GM12878 (cell line): ENCODE results near the gene NR2F6. TPM values are rescaled to one million over a fixed set of nuclear protein-coding genes. Genes with fewer than 3 reads are reported as not detected.

Experiments used
- ATAC-seq: fragments of 200-7000 bp; cut with Tn5 transposase; 3 replicates; pipeline ENCODE4 v1.9.1; 2020; ENCODE audit warnings: mild to moderate bottlenecking, moderate library complexity
- BruUV-seq: library from RNA; stranded (reverse); fragments of 400-500 nt; replicated peaks from 2 replicates; lab custom pipeline; 2021; lab: Mats Ljungman, UMichigan
- CTCF ChIA-PET: fragments of 300-600 bp; sonication (Branson Sonifier 250); formaldehyde crosslinking; extraction: SDS; loops from one replicate; lab custom pipeline; 2021; ENCODE audit warnings: inconsistent platforms; lab: Yijun Ruan, JAX
- POLR2A ChIA-PET: fragments of 350-600 bp; formaldehyde crosslinking; extraction: SDS; loops from one replicate; lab custom pipeline; 2021; ENCODE audit warnings: inconsistent platforms; lab: Charles Lee
- RAD21 ChIA-PET: fragments of 300-600 bp; sonication (Branson Sonifier 250); formaldehyde crosslinking; loops from one replicate; lab custom pipeline; 2023; ENCODE audit warnings: antibody characterized with exemption; ENCODE audit not compliant: unreplicated experiment; lab: Charles Lee
- SMC1A ChIA-PET: fragments of 300-600 bp; sonication (Branson Sonifier 250); formaldehyde crosslinking; loops from one replicate; lab custom pipeline; 2023; ENCODE audit not compliant: unreplicated experiment, uncharacterized antibody; lab: Charles Lee
- DNase-seq: peaks from one replicate; pipeline ENCODE4 v3.0.0-alpha.2; 2011; ENCODE audit warnings: low read depth, low spot score
- FAIRE-seq: peaks from 3 replicates; lab custom pipeline; 2011; peaks lifted over from hg19 to GRCh38; lab: Jason Lieb, UNC
- H2AFZ ChIP-seq: 2 replicates; pipeline ENCODE4 v1.6.0; 2011; ENCODE audit warnings: low read depth, low read length, control low read depth; ENCODE audit not compliant: control insufficient read depth
- H3K27ac ChIP-seq: 2 replicates; pipeline ENCODE4 v1.5.1; 2011; ENCODE audit warnings: control low read depth; ENCODE audit not compliant: control insufficient read depth, insufficient read depth
- H3K27me3 ChIP-seq, 2 experiments: replicated peaks in 1 of 2; 2 replicates each; pipeline versions ENCODE4 v1.6.0 to v1.6.1; 2011; ENCODE audit warnings: low read length in 1 of 2; ENCODE audit not compliant: control insufficient read depth in 2 of 2, insufficient read depth in 2 of 2
- H3K36me3 ChIP-seq, 2 experiments: 2 replicates each; pipeline ENCODE4 v1.5.1; 2011; ENCODE audit warnings: low read length in 1 of 2; ENCODE audit not compliant: control insufficient read depth in 2 of 2, insufficient read depth in 2 of 2
- H3K4me1 ChIP-seq: 2 replicates; pipeline ENCODE4 v1.6.1; 2011; ENCODE audit warnings: mild to moderate bottlenecking, low read length, moderate library complexity, mixed read lengths; ENCODE audit not compliant: control insufficient read depth, insufficient read depth
- H3K4me2 ChIP-seq: 2 replicates; pipeline ENCODE4 v1.6.0; 2011; ENCODE audit warnings: control low read depth; ENCODE audit not compliant: control insufficient read depth, insufficient read depth
- H3K4me3 ChIP-seq: fragments of 200-600 bp; sonication (generic); 2 replicates; pipeline ENCODE4 v1.5.1; 2016
- H3K79me2 ChIP-seq: 2 replicates; pipeline ENCODE4 v1.6.0; 2011; ENCODE audit warnings: low read length; ENCODE audit not compliant: control insufficient read depth, insufficient read depth
- H3K9ac ChIP-seq: 2 replicates; pipeline ENCODE4 v1.8.0; 2011; ENCODE audit warnings: low read length, control low read depth, mixed read lengths; ENCODE audit not compliant: control insufficient read depth, insufficient read depth
- H3K9me3 ChIP-seq: replicated peaks from 3 replicates; pipeline ENCODE4 v1.5.1; 2011; ENCODE audit warnings: mild to moderate bottlenecking, low read length; ENCODE audit not compliant: control insufficient read depth, insufficient read depth
- H4K20me1 ChIP-seq: 2 replicates; pipeline ENCODE4 v1.6.0; 2011; ENCODE audit not compliant: control insufficient read depth, insufficient read depth
- EP300 ChIP-seq, 2 experiments: fragments of 150-350 bp in 1 of 2; IDR thresholded peaks; 2 replicates each; pipeline ENCODE4 v1.6.1; 2011 to 2012; ENCODE audit warnings: low read depth in 2 of 2, low read length in 2 of 2, borderline replicate concordance in 1 of 2, improper control_type of control experiment in 1 of 2, inconsistent platforms in 1 of 2; ENCODE audit not compliant: control insufficient read depth in 1 of 2
- FOXM1 ChIP-seq: IDR thresholded peaks from 2 replicates; pipeline ENCODE4 v1.6.1; 2012; ENCODE audit warnings: low read depth, mild to moderate bottlenecking, inconsistent platforms, low read length, moderate library complexity
- JUNB ChIP-seq: IDR thresholded peaks from 2 replicates; pipeline ENCODE4 v1.6.1; 2016; ENCODE audit warnings: antibody characterized with exemption, mild to moderate bottlenecking
- KAT2A ChIP-seq: conservative IDR thresholded peaks from 2 replicates; pipeline ENCODE4 v1.6.1; 2011; ENCODE audit warnings: low read depth, low read length; ENCODE audit not compliant: control insufficient read depth
- NFYA ChIP-seq: IDR thresholded peaks from 2 replicates; pipeline ENCODE4 v1.6.1; 2011; ENCODE audit warnings: low read depth, mild to moderate bottlenecking, low read length, improper control_type of control experiment, borderline replicate concordance
- SIX5 ChIP-seq: IDR thresholded peaks from 2 replicates; pipeline ENCODE4 v1.6.1; 2011; ENCODE audit warnings: mild to moderate bottlenecking, low read depth, low read length, moderate library complexity; ENCODE audit not compliant: severe bottlenecking
- ZNF207 ChIP-seq: fragments of 450-650 bp; IDR thresholded peaks from 2 replicates; pipeline ENCODE4 v1.6.1; 2014; ENCODE audit warnings: antibody characterized with exemption, mild to moderate bottlenecking, borderline replicate concordance
- WGBS: methylation state at CpG from one replicate; pipeline ENCODE4 v1.1.6; 2016; ENCODE audit warnings: low lambda C conversion rate; ENCODE audit not compliant: insufficient replicate concordance, insufficient coverage; ENCODE audit errors: missing lambda C conversion rate; 5-methylcytosine and 5-hydroxymethylcytosine counted together
- in situ Hi-C: fragments of 300-500 bp; cut with MboI; formaldehyde crosslinking; loops from 9 replicates; pipeline ENCODE4 v1.14.3; 2018; ENCODE audit warnings: mixed read lengths
- intact Hi-C: fragments of 100-400 bp; cut with micrococcal nuclease; formaldehyde crosslinking; loops from one replicate; pipeline ENCODE4 v1.14.2; 2022; ENCODE audit not compliant: unreplicated experiment
- polyA plus RNA-seq, 11 experiments: library from polyadenylated mRNA; depleted of rRNA in 4 of 11; unstranded in 6 of 11; stranded (reverse) in 5 of 11; fragments of >200 nt; fragmentation: Nextera tagmentation in 4 of 11; fragmentation: Illumina TruSeq in 1 of 11; extraction: Ambion mirVana in 4 of 11; extraction: Trizol in 1 of 11; gene quantifications; 1 replicate in 1 of 11; 2 replicates in 10 of 11; pipeline versions ENCODE4 v1.2.1 to v1.2.3, GENCODE V29; 2011 to 2016; ENCODE audit warnings: inconsistent platforms in 2 of 11, missing spikeins in 2 of 11, low read depth in 1 of 11
- total RNA-seq, 4 experiments: library from RNA; depleted of rRNA in 3 of 4; stranded (reverse); fragments of >200 nt in 3 of 4; fragmentation: Illumina TruSeq in 1 of 4; extraction: Trizol in 1 of 4; gene quantifications; 2 replicates each; pipeline versions ENCODE4 v1.2.1 to v1.2.3, GENCODE V29; 2013 to 2021
- TF ChIP-seq, protein P1 (sequence below), 3 experiments: IDR thresholded peaks in 2 of 3; conservative IDR thresholded peaks in 1 of 3; 2 replicates each; pipeline ENCODE4 v1.5.1; 2011; ENCODE audit warnings: low read depth in 3 of 3, low read length in 3 of 3, mild to moderate bottlenecking in 3 of 3, control low read depth in 2 of 3, moderate library complexity in 2 of 3, inconsistent platforms in 1 of 3, mixed read lengths in 1 of 3; ENCODE audit not compliant: control insufficient read depth in 2 of 3, insufficient read depth in 1 of 3; ENCODE audit errors: extremely low read depth in 1 of 3
- TF ChIP-seq, protein P2 (sequence below): fragments of 450-650 bp; IDR thresholded peaks from 2 replicates; pipeline ENCODE4 v1.6.1; 2017; ENCODE audit warnings: mild to moderate bottlenecking, moderate library complexity
- TF ChIP-seq, protein P3 (sequence below): fragments of 450-650 bp; formaldehyde crosslinking; IDR thresholded peaks from 2 replicates; pipeline ENCODE4 v1.4.0; 2020; ENCODE audit warnings: mild to moderate bottlenecking, moderate library complexity
- TF ChIP-seq, protein P4 (sequence below): fragments of 450-650 bp; conservative IDR thresholded peaks from 2 replicates; pipeline ENCODE4 v1.6.1; 2017; ENCODE audit warnings: mild to moderate bottlenecking, moderate library complexity

NR2F6 gene
- total and polyA plus RNA-seq, 10 of the 15 experiments (the other 5 are each of a cell fraction or from before 2014, with no cell fraction given), result 0.18 to 15.5 (median 6.1) TPM

DNA sequence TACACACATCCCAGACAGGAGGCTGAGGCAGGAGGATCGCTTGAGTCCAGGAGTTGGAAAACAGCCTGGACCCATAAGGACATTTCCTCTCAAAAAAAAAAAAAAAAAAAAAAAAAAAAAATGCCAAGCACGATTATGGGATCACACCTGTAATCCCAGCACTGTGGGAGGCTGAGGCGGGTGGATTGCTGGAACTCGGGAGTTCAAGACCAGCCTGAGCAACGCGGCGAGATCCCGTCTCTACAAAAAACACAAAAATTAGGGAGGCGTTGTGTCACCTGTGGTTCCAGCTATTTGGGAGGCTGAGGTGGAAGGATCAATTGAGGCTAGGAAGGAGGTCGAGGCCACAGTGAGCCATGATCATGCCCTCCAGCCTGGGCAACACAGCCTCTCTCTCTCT is 20.7 kb downstream of the NR2F6 start:
- Histone ChIP-seq H2AFZ (no peak overlapping the region), H3K79me2 (no peaks in the 10 kb centered on the region), H3K36me3 (no peaks in the 10 kb centered on the region), H3K4me3 (no peak overlapping the region), H3K4me2 (no peak overlapping the region), H3K9me3 (no peaks in the 10 kb centered on the region), H3K27me3 (no peaks in the 10 kb centered on the region), H3K9ac (no peak overlapping the region), H3K4me1 (no peaks in the 10 kb centered on the region), H3K27ac (no peak overlapping the region), H4K20me1 (no peaks in the 10 kb centered on the region)
- ChIA-PET CTCF (interaction anchor here (0.6 to 2.8 kb wide), 2 partner anchors 10 to 219 kb away, joined by 3 to 10 read pairs; no protein-coding TSS in a partner anchor), RAD21 (interaction anchor here (2.6 kb wide), 1 partner anchor 10 kb away, joined by 11 read pairs; the partner anchor contains the start of gene USE1), POLR2A (interaction anchor here (0.6 to 2.7 kb wide), 3 partner anchors 9 to 29 kb away, joined by 3 to 31 read pairs (median 13); partner anchors contain the start of gene USE1), SMC1A (no interaction called here)
- DNase-seq (no peak), FAIRE-seq (no peak), ATAC-seq (no peak)
- BruUV-seq, result no TSS peak
- in situ Hi-C loops (no loop called here), intact Hi-C loops (no loop called here)
- 75% methylated on average over 10 of the region's 10 CpGs for WGBS
- no peak for TF ChIP-seq EP300 (IDR thresholded peaks at IDR 0.05; ENCODE audit: borderline replicate concordance in 1 of 2, control insufficient read depth in 1 of 2, low read depth in 2 of 2, low read length in 2 of 2)
- TF ChIP-seq, protein P1, sequence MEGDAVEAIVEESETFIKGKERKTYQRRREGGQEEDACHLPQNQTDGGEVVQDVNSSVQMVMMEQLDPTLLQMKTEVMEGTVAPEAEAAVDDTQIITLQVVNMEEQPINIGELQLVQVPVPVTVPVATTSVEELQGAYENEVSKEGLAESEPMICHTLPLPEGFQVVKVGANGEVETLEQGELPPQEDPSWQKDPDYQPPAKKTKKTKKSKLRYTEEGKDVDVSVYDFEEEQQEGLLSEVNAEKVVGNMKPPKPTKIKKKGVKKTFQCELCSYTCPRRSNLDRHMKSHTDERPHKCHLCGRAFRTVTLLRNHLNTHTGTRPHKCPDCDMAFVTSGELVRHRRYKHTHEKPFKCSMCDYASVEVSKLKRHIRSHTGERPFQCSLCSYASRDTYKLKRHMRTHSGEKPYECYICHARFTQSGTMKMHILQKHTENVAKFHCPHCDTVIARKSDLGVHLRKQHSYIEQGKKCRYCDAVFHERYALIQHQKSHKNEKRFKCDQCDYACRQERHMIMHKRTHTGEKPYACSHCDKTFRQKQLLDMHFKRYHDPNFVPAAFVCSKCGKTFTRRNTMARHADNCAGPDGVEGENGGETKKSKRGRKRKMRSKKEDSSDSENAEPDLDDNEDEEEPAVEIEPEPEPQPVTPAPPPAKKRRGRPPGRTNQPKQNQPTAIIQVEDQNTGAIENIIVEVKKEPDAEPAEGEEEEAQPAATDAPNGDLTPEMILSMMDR (IDR thresholded peaks at IDR 0.05 in 2 of 3, conservative IDR thresholded peaks at IDR 0.05 in 1 of 3; ENCODE audit: control insufficient read depth in 2 of 3, extremely low read depth in 1 of 3, insufficient read depth in 1 of 3, low read depth in 3 of 3, low read length in 3 of 3), result no peak
- no peak for TF ChIP-seq ZNF207
- no peak for TF ChIP-seq NFYA
- TF ChIP-seq, protein P2, sequence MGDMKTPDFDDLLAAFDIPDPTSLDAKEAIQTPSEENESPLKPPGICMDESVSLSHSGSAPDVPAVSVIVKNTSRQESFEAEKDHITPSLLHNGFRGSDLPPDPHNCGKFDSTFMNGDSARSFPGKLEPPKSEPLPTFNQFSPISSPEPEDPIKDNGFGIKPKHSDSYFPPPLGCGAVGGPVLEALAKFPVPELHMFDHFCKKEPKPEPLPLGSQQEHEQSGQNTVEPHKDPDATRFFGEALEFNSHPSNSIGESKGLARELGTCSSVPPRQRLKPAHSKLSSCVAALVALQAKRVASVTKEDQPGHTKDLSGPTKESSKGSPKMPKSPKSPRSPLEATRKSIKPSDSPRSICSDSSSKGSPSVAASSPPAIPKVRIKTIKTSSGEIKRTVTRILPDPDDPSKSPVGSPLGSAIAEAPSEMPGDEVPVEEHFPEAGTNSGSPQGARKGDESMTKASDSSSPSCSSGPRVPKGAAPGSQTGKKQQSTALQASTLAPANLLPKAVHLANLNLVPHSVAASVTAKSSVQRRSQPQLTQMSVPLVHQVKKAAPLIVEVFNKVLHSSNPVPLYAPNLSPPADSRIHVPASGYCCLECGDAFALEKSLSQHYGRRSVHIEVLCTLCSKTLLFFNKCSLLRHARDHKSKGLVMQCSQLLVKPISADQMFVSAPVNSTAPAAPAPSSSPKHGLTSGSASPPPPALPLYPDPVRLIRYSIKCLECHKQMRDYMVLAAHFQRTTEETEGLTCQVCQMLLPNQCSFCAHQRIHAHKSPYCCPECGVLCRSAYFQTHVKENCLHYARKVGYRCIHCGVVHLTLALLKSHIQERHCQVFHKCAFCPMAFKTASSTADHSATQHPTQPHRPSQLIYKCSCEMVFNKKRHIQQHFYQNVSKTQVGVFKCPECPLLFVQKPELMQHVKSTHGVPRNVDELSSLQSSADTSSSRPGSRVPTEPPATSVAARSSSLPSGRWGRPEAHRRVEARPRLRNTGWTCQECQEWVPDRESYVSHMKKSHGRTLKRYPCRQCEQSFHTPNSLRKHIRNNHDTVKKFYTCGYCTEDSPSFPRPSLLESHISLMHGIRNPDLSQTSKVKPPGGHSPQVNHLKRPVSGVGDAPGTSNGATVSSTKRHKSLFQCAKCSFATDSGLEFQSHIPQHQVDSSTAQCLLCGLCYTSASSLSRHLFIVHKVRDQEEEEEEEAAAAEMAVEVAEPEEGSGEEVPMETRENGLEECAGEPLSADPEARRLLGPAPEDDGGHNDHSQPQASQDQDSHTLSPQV, result no peak
- no peak for TF ChIP-seq FOXM1
- no peak for TF ChIP-seq KAT2A
- TF ChIP-seq, protein P3, sequence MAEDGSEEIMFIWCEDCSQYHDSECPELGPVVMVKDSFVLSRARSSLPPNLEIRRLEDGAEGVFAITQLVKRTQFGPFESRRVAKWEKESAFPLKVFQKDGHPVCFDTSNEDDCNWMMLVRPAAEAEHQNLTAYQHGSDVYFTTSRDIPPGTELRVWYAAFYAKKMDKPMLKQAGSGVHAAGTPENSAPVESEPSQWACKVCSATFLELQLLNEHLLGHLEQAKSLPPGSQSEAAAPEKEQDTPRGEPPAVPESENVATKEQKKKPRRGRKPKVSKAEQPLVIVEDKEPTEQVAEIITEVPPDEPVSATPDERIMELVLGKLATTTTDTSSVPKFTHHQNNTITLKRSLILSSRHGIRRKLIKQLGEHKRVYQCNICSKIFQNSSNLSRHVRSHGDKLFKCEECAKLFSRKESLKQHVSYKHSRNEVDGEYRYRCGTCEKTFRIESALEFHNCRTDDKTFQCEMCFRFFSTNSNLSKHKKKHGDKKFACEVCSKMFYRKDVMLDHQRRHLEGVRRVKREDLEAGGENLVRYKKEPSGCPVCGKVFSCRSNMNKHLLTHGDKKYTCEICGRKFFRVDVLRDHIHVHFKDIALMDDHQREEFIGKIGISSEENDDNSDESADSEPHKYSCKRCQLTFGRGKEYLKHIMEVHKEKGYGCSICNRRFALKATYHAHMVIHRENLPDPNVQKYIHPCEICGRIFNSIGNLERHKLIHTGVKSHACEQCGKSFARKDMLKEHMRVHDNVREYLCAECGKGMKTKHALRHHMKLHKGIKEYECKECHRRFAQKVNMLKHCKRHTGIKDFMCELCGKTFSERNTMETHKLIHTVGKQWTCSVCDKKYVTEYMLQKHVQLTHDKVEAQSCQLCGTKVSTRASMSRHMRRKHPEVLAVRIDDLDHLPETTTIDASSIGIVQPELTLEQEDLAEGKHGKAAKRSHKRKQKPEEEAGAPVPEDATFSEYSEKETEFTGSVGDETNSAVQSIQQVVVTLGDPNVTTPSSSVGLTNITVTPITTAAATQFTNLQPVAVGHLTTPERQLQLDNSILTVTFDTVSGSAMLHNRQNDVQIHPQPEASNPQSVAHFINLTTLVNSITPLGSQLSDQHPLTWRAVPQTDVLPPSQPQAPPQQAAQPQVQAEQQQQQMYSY (CRISPR knock-in tag), result no peak
- TF ChIP-seq, protein P4, sequence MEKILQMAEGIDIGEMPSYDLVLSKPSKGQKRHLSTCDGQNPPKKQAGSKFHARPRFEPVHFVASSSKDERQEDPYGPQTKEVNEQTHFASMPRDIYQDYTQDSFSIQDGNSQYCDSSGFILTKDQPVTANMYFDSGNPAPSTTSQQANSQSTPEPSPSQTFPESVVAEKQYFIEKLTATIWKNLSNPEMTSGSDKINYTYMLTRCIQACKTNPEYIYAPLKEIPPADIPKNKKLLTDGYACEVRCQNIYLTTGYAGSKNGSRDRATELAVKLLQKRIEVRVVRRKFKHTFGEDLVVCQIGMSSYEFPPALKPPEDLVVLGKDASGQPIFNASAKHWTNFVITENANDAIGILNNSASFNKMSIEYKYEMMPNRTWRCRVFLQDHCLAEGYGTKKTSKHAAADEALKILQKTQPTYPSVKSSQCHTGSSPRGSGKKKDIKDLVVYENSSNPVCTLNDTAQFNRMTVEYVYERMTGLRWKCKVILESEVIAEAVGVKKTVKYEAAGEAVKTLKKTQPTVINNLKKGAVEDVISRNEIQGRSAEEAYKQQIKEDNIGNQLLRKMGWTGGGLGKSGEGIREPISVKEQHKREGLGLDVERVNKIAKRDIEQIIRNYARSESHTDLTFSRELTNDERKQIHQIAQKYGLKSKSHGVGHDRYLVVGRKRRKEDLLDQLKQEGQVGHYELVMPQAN, result no peak
- TF ChIP-seq SIX5, result no peak
- no peak for TF ChIP-seq JUNB
